Adrenal gland (tissue), 12 donors: ENCODE measurements around the gene ANKRD11. TPM values are rescaled to one million over a fixed set of nuclear protein-coding genes. Genes with fewer than 3 reads are reported as not detected.
A peak's percentile ranks its signal among the peaks of the same experiment; 100 is the strongest.

Experiments used
- DNase-seq, 7 donors: peaks; one replicate each; pipeline ENCODE4 v3.0.0-alpha.2; 2019 to 2020
- H3K27ac ChIP-seq, 5 donors: fragments of 200-600 bp; sonication (generic) in 4 of 5; 1 replicate in 3 of 5; 2 replicates in 2 of 5; pipeline versions ENCODE4 v1.5.1 to v1.8.0; 2016 to 2020; ENCODE audit warnings: mild to moderate bottlenecking in 1 of 5
- H3K27me3 ChIP-seq: fragments of 200-600 bp; 2 replicates; pipeline ENCODE4 v1.8.0; 2021
- H3K36me3 ChIP-seq, 2 donors: fragments of 200-600 bp; replicated peaks in 1 of 2; 1 replicate in 1 of 2; 2 replicates in 1 of 2; pipeline versions ENCODE4 v1.5.1 to v1.8.0; 2018 to 2022
- H3K4me1 ChIP-seq, 2 donors: fragments of 200-600 bp; replicated peaks in 1 of 2; 1 replicate in 1 of 2; 2 replicates in 1 of 2; pipeline versions ENCODE4 v1.5.1 to v1.8.0; 2018 to 2021
- H3K4me3 ChIP-seq, 4 donors: fragments of 200-600 bp; sonication (generic) in 3 of 4; one replicate each; pipeline ENCODE4 v1.5.1; 2016 to 2018
- H3K9me3 ChIP-seq, 3 donors: fragments of 200-600 bp; sonication (generic) in 1 of 3; replicated peaks in 1 of 3; 1 replicate in 2 of 3; 2 replicates in 1 of 3; pipeline versions ENCODE4 v1.5.1 to v1.8.0; 2016 to 2021
- POLR2A ChIP-seq, 2 donors: fragments of 450-650 bp; IDR thresholded peaks; one replicate each; pipeline ENCODE4 v1.6.1; 2017; ENCODE audit warnings: antibody characterized with exemption in 2 of 2, mild to moderate bottlenecking in 2 of 2, moderate library complexity in 1 of 2
- WGBS, 4 donors: extraction: QIAGEN DNeasy Blood & Tissue Kit in 2 of 4; methylation state at CpG; one replicate each; pipeline versions ENCODE4 v1.1.5 to v1.1.7; 2013 to 2017; 5-methylcytosine and 5-hydroxymethylcytosine counted together
- intact Hi-C, 2 donors: fragments of 100-400 bp; cut with DNase I; formaldehyde crosslinking; loops; one replicate each; pipeline versions ENCODE4 v1.14.1 to v1.15.0; 2022 to 2023
- polyA plus RNA-seq, 3 donors: library from polyadenylated mRNA; stranded (reverse); fragments of 200-250 nt in 2 of 3; fragments of 350-450 nt in 1 of 3; fragmentation: Illumina TruSeq in 1 of 3; extraction: RNeasy Lipid Tissue Mini Kit (QIAGEN cat#74804) in 1 of 3; gene quantifications; one replicate each; pipeline ENCODE4 v1.2.3, GENCODE V29; 2013 to 2014
- total RNA-seq, 9 donors: library from RNA; depleted of rRNA in 4 of 9; stranded (reverse); fragments of >200 nt in 4 of 9; fragments of 120-200 nt in 1 of 9; fragmentation: NEBNext Ultra II Directional in 1 of 9; extraction: Animal tissue kit (Norgen Biotek cat#: 25700) in 1 of 9; gene quantifications; one replicate each; pipeline versions ENCODE4 v1.1.0 to v1.2.4, GENCODE V29; 2013 to 2023
- TF ChIP-seq, protein P1 (sequence below), 6 experiments: fragments of 450-650 bp in 4 of 6; fragments of 200-600 bp in 2 of 6; sonication (generic) in 1 of 6; IDR thresholded peaks; 1 replicate in 5 of 6; 2 replicates in 1 of 6; pipeline versions ENCODE4 v1.5.1 to v1.8.0; 2016 to 2021; ENCODE audit warnings: antibody characterized with exemption in 6 of 6, mild to moderate bottlenecking in 2 of 6, moderate library complexity in 1 of 6
- donor health status: healthy with polysubstance abuse.
- donor health status: Bipolar disorder and iron deficiency.
- donor health status: DM: yes; HTN: yes; CAD: no.
- donor health status: DM: no; HTN: no; CAD: no.
- donor health status: DM: no; HTN: no; CAD: no.
- donor health status: DM: yes; HTN: yes; CAD: no.

Gene ANKRD11
- total and polyA plus RNA-seq, 12 donors = 29.7 to 127 (median 80.1) TPM

DNA sequence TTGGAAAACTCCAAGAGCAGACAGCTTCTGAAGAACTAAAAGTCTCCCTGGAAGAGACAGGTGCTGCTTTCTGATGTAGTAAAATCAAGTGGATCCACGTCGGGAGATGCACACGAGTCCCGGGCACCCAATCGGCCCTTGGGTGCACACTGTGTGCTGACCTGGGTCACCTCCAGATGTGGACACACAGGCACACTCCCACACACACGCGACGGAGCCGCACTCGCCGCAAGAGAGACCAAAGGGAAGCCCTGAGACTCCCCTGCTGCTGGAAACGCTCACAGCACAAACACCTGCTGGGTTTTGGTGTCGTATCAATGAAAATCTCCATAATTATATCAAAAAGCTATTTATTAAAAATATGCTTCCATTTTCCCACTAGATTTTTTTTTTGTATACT is 94.2 kb downstream of the ANKRD11 start:
- no peak overlapping the region for H3K4me3 ChIP-seq
- intact Hi-C loops = no loop called here
- no peaks in the 10 kb centered on the region for H3K36me3 ChIP-seq
- no peak for DNase-seq
- no peaks in the 10 kb centered on the region for H3K9me3 ChIP-seq
- H3K27ac ChIP-seq = peak overlapping the region in 2 of 5 donors; percentile 58 to 70
- WGBS, 4 donors = 78 to 88% (median 85%) methylated on average over 12 to 13 of the region's 13 CpGs
- H3K4me1 ChIP-seq = peaks cover 19 to 38% of the 10 kb centered on the region in 2 donors
- TF ChIP-seq, protein P1, sequence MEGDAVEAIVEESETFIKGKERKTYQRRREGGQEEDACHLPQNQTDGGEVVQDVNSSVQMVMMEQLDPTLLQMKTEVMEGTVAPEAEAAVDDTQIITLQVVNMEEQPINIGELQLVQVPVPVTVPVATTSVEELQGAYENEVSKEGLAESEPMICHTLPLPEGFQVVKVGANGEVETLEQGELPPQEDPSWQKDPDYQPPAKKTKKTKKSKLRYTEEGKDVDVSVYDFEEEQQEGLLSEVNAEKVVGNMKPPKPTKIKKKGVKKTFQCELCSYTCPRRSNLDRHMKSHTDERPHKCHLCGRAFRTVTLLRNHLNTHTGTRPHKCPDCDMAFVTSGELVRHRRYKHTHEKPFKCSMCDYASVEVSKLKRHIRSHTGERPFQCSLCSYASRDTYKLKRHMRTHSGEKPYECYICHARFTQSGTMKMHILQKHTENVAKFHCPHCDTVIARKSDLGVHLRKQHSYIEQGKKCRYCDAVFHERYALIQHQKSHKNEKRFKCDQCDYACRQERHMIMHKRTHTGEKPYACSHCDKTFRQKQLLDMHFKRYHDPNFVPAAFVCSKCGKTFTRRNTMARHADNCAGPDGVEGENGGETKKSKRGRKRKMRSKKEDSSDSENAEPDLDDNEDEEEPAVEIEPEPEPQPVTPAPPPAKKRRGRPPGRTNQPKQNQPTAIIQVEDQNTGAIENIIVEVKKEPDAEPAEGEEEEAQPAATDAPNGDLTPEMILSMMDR (IDR thresholded peaks at IDR 0.05) = no peak
- TF ChIP-seq POLR2A (IDR thresholded peaks at IDR 0.05) = no peak
- no peaks in the 10 kb centered on the region for H3K27me3 ChIP-seq

DNA sequence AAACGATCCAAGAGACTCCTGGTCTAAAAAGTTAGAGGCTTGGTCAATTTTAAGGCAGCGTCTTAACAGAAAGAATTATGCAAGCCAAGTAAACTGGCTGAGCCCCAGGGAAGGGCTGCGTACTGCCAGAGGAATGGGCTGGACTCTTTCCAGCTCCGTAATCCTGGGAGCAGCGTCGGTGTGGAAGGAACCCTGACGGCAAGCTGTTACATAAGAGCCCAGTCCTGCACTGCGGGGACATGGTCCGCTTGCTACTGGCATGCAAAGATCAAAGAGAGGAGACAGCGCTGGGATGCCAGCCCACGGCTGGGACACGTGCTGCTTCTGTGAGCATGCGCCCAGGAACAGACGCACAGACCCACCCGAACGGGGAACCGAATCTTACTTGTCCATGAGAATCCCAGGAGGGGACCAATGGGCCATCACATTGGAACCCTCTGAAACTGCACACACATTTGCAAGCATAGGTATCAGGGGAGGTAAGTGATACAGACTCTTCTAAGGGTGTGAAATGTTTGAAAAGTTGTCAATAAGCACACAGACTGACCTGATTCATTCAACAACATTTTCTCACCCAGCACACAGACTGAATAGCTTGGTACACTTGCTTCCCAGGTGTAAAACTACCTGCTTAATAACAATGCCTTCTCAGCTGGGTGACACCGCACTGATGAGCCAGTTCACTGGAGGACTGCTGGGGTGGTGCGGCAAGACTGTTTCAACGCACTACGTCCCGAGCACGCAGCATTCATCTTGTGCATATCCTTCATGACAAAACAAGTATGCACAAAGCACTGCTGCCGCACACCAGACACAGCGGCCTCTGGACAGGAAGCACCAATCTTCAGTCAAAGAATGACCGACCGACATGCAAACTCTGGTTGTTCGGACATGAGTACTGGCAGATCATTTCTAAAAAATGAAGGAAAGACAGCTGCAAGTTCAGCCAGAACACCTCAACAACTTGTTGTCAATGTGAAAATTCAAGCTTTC is 94.9 kb downstream of the ANKRD11 start:
- peak; percentile 93 to 98 (median 98) for DNase-seq
- intact Hi-C loops = no loop called here
- Histone ChIP-seq H3K4me3 (no peak overlapping the region), H3K27ac (peak overlapping the region; percentile 4 to 93 (median 70)), H3K27me3 (no peaks in the 10 kb centered on the region), H3K4me1 (peaks cover 19 to 38% of the 10 kb centered on the region in 2 donors), H3K36me3 (no peaks in the 10 kb centered on the region), H3K9me3 (no peaks in the 10 kb centered on the region)
- WGBS, 4 donors = 34 to 43% (median 38%) methylated on average over 22 to 28 of the region's 28 CpGs
- TF ChIP-seq, protein P1 (IDR thresholded peaks at IDR 0.05) = no peak
- peak in 1 of 2 donors; percentile 63 for TF ChIP-seq POLR2A (IDR thresholded peaks at IDR 0.05)

- H3K4me1 ChIP-seq = peaks cover 19 to 34% of the 10 kb centered on the region in 2 donors
- H3K27ac ChIP-seq = peak overlapping the region in 4 of 5 donors; percentile 58 to 88 (median 72)
- H3K4me3 ChIP-seq = no peak overlapping the region
- 77 to 89% (median 82%) methylated on average over 12 to 14 of the region's 14 CpGs for WGBS, 4 donors
- no peaks in the 10 kb centered on the region for H3K27me3 ChIP-seq
- intact Hi-C loops = no loop called here
- H3K36me3 ChIP-seq = no peaks in the 10 kb centered on the region
- no peaks in the 10 kb centered on the region for H3K9me3 ChIP-seq
- TF ChIP-seq POLR2A (IDR thresholded peaks at IDR 0.05) = no peak
- TF ChIP-seq, protein P1 (IDR thresholded peaks at IDR 0.05) = no peak
- DNase-seq = peak in 1 of 7 donors; percentile 53
Measured at GRCh38 chr16:89393738-89394406, 96.5 kb downstream of the ANKRD11 start.
